Measurements from ENCODE around the gene ANXA11. TPM values are rescaled to one million over a fixed set of nuclear protein-coding genes. Genes with fewer than 3 reads are reported as not detected.
"Not testable (repeated sequence)": the region's sequence is repeated elsewhere in the genome, so short reads cannot be mapped to it uniquely, and the experiment has no call there.

ANXA11 gene
- total and polyA plus RNA-seq, 8 donors: 90.9 to 298 (median 103) TPM

DNA sequence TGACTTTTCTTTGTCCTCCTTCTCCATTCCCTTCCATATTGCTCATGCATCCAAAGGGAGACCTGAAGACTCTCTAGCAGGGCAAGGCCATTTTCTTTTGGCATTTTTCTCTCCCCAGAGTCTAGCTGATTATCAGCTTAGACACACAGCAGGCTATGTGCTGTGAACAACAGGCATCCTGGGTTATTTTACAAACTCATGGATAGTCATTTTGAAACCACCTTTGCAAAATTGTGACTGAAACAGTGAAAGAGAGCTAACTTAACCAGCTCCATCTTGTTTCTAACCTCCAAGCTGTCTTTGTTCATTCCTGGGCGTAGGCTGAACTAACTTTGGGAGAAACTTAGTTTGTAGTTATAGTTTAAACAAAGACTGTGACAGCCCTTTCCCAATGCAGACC lies 13.5 kb upstream of the ANXA11 start:
- intact Hi-C loops (cut with DNase I): loop anchor here in 1 of 2 donors (10.0 kb wide), 1 partner anchor 74 kb away; no protein-coding TSS in a partner anchor
- DNase-seq, H3K4me3 ChIP-seq, H3K9me3 ChIP-seq, H3K27me3 ChIP-seq, H3K4me1 ChIP-seq, ATAC-seq, H3K36me3 ChIP-seq, H3K27ac ChIP-seq: not testable (repeated sequence)

DNA sequence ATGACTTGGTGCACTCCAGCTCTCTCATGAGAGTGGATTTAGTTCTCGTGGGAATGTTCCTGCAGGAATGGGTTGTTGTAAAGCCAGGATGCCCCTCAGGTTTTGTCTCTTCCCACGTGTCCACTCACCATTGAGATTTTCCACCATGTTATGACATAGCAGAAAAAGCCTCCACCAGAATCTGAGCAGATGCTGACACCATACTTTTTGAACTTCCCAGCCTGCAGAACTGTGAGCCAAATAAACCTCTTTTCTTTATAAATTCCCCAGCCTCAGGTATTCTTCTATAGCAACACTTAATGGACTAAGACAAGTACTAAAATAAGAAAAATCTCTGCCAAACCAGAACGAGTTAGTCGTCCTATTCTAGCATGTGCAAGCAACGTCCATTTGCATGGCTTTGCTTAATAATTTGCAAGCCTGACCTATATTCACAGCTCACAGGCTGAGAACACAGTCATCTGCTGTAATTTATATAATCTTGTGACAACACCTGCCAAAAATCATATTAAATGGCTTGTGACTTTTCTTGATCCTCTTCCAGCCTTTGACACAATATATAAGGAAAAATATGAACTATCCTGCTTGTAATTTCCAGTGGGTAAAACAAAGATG lies 9.1 kb upstream of the ANXA11 start:
- intact Hi-C loops (cut with DNase I): loop anchor here in 1 of 2 donors (10.0 kb wide), 1 partner anchor 70 kb away; no protein-coding TSS in a partner anchor
- not testable (repeated sequence) for H3K36me3 ChIP-seq, H3K4me3 ChIP-seq, DNase-seq, H3K9me3 ChIP-seq, ATAC-seq, H3K27ac ChIP-seq, H3K4me1 ChIP-seq, H3K27me3 ChIP-seq

DNA sequence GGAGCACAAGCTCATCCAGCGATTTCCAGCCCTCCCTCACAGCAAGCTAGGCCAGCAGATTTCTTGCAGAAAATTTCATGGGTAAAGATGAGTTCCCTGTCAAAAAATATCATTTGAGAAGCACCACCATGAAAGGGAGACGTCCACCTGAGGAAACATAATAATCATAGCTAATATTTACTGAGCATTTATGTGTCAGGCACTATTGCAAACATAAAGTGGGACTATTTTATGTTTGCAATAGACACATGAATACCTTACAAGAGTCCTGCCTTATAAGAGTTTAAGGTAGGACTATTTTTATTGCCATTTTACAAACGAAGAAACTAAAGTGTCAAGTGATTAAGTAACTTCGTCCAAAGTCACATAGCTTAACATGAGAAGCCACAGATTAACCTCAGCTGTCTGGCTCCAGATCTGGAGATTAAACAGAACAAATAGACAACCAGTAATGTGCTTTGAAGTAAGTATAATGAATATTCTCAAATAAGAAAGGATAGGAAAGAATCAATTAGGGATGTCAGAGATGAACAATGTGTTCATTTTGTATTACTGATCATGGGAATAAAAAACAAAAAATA lies 7.3 kb upstream of the ANXA11 start:
- not testable (repeated sequence) for H3K4me3 ChIP-seq, H3K9me3 ChIP-seq, H3K27ac ChIP-seq, DNase-seq, H3K4me1 ChIP-seq, H3K36me3 ChIP-seq, ATAC-seq, H3K27me3 ChIP-seq
- intact Hi-C loops (cut with DNase I): loop anchor here in 1 of 2 donors (10.0 kb wide), 1 partner anchor 68 kb away; no protein-coding TSS in a partner anchor

DNA sequence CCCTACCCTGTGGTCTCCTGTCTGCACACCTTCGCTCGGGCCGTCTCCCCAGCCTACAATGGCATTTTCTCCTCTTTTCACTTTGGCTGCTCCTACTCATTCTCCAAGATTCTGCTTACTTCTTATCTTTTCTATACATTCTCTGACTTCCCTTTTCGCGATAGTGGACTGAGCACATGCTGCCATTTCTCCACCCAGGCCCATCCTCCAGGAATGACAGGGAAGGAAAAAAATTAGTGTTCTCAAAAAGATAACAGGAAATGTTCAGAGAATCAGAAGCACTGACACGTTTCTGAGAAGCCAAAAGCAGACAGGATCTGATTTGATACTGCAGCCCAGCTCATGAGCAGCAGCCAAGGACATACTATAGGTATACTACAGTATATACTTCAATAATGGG lies 6.4 kb upstream of the ANXA11 start:
- H3K27me3 ChIP-seq: no peaks in the 10 kb centered on the region
- peaks cover 2 to 3% of the 10 kb centered on the region in 2 donors for H3K4me1 ChIP-seq
- H3K36me3 ChIP-seq: no peaks in the 10 kb centered on the region
- intact Hi-C loops (cut with DNase I): loop anchor here in 1 of 2 donors (10.0 kb wide), 1 partner anchor 67 kb away; no protein-coding TSS in a partner anchor
- H3K27ac ChIP-seq: no peak overlapping the region
- DNase-seq (no peak), ATAC-seq (no peak)
- H3K9me3 ChIP-seq: no peaks in the 10 kb centered on the region
- TF ChIP-seq, protein P1, sequence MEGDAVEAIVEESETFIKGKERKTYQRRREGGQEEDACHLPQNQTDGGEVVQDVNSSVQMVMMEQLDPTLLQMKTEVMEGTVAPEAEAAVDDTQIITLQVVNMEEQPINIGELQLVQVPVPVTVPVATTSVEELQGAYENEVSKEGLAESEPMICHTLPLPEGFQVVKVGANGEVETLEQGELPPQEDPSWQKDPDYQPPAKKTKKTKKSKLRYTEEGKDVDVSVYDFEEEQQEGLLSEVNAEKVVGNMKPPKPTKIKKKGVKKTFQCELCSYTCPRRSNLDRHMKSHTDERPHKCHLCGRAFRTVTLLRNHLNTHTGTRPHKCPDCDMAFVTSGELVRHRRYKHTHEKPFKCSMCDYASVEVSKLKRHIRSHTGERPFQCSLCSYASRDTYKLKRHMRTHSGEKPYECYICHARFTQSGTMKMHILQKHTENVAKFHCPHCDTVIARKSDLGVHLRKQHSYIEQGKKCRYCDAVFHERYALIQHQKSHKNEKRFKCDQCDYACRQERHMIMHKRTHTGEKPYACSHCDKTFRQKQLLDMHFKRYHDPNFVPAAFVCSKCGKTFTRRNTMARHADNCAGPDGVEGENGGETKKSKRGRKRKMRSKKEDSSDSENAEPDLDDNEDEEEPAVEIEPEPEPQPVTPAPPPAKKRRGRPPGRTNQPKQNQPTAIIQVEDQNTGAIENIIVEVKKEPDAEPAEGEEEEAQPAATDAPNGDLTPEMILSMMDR (IDR thresholded peaks at IDR 0.05): no peak
- no peak overlapping the region for H3K4me3 ChIP-seq

DNA sequence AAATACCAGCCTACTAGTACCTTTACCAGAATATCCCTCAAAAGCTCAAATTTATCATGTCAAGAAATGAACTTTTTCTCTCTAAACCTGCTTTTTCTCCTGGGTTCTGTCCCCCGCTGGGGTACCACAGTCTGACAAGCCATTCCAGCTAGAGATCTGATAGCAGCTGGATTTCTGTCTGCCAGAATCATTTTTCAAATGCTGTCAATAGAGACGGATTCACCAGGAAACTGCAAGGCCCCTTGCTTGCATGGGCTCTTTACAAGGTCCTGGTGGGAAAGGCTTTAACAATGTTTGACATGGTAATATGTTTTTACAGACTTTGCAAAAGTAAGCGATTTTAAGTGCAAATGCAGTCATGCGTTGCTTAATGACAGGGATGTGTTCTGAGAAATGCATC lies 4.9 kb upstream of the ANXA11 start:
- no peaks in the 10 kb centered on the region for H3K36me3 ChIP-seq
- no peak overlapping the region for H3K27ac ChIP-seq
- TF ChIP-seq, protein P1 (IDR thresholded peaks at IDR 0.05): no peak
- DNase-seq: no peak
- intact Hi-C loops (cut with DNase I): loop anchor here in 1 of 2 donors (10.0 kb wide), 1 partner anchor 65 kb away; no protein-coding TSS in a partner anchor
- H3K27me3 ChIP-seq: no peaks in the 10 kb centered on the region
- H3K4me3 ChIP-seq: no peak overlapping the region
- no peak for ATAC-seq
- peaks cover 10 to 11% of the 10 kb centered on the region in 2 donors for H3K4me1 ChIP-seq
- H3K9me3 ChIP-seq: no peaks in the 10 kb centered on the region

DNA sequence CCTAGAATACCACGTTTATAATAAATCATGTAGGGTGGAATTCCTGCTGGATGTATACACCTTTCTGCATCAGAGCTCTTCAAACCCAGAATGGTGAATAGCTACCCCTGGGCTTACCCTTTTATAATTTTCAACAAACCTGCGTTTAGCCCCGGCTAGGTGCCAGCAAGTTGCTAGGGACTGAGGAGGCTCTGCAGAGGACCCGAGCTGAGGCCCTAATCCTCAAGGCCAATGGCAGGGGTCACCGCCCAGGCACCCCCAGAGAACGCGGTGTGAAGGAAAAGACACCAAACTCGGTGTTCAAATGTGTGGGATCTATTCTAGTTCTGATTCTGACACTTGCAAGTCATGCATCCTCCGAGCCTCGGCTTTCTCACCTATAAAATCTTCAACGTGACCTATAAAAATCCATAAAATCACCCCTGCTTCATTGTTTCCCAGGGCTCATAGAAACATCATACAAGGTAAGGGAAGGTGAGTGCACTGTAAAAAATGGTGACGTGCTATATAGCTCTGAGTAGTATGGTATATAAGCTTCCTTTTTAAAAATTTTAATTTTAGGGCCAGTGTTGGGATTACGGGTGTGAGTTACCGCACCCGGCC lies 2.5 kb upstream of the ANXA11 start:
- H3K27ac ChIP-seq: peak overlapping the region; percentile 97 to 99
- H3K9me3 ChIP-seq: no peaks in the 10 kb centered on the region
- TF ChIP-seq, protein P1 (IDR thresholded peaks at IDR 0.05): no peak
- ATAC-seq (no peak), DNase-seq (no peak)
- no peaks in the 10 kb centered on the region for H3K36me3 ChIP-seq
- intact Hi-C loops (cut with DNase I): loop anchor here in 1 of 2 donors (5.0 kb wide), 1 partner anchor 66 kb away; no protein-coding TSS in a partner anchor
- peaks cover 17 to 28% of the 10 kb centered on the region in 2 donors for H3K4me1 ChIP-seq
- H3K4me3 ChIP-seq: peak overlapping the region in 1 of 2 donors; percentile 23
- H3K27me3 ChIP-seq: no peaks in the 10 kb centered on the region

All from left lung (tissue), 10 donors.